ENCODE measurements around the gene RTN4. TPM values are rescaled to one million over a fixed set of nuclear protein-coding genes. Genes with fewer than 3 reads are reported as not detected.

RTN4 gene
- total and polyA plus RNA-seq, 8 donors, result 181 to 373 (median 200) TPM

DNA sequence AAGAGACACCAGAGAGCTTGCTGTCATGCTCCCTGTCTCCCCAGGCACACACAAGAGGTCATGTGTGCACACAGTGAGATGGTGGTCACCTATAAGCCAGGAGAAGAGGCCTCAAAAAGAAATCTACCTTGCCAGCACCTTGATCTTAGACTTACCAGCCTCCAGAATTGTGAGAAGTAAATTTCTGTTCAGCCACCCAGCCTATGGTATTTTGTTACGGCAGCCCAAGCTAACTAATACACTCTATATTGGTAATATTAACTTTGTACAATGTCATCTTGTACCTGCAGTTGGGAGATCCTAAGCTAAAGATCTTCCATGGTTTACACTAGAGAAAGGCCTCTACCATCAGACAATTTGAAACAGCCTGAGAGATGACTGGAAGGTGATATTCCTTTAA is 21.2 kb downstream of the RTN4 start:
- intact Hi-C loops (cut with DNase I), result no loop called here
- Histone ChIP-seq H3K27ac (no peak overlapping the region), H3K4me1 (peaks cover 12 to 98% of the 10 kb centered on the region in 2 donors), H3K36me3 (no peaks in the 10 kb centered on the region), H3K27me3 (no peaks in the 10 kb centered on the region), H3K4me3 (no peak overlapping the region), H3K9me3 (no peaks in the 10 kb centered on the region)
- DNase-seq, result no peak
- TF ChIP-seq, protein P1, sequence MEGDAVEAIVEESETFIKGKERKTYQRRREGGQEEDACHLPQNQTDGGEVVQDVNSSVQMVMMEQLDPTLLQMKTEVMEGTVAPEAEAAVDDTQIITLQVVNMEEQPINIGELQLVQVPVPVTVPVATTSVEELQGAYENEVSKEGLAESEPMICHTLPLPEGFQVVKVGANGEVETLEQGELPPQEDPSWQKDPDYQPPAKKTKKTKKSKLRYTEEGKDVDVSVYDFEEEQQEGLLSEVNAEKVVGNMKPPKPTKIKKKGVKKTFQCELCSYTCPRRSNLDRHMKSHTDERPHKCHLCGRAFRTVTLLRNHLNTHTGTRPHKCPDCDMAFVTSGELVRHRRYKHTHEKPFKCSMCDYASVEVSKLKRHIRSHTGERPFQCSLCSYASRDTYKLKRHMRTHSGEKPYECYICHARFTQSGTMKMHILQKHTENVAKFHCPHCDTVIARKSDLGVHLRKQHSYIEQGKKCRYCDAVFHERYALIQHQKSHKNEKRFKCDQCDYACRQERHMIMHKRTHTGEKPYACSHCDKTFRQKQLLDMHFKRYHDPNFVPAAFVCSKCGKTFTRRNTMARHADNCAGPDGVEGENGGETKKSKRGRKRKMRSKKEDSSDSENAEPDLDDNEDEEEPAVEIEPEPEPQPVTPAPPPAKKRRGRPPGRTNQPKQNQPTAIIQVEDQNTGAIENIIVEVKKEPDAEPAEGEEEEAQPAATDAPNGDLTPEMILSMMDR (IDR thresholded peaks at IDR 0.05), result no peak
- ATAC-seq, result no peak

DNA sequence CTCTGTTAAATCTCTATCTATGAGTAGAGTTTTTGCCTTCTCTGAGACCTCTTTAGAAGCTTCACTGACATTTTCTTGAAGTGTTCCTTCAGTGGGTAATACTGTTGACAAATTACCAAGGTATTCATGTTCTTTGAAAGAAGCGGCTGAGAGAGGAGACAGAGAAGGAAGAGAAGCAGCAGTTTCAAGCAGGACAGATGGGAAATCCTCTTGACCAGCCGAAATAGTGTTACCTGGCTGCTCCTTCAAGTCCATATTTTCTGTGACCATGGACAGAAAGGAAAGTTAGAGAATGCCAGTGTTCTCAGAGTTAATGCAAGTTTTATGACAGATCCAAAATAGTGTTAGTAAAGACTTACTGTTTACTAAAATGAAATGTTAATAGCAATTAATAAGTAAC is 23.0 kb downstream of the RTN4 start:
- peaks cover 12 to 96% of the 10 kb centered on the region in 2 donors for H3K4me1 ChIP-seq
- H3K27ac ChIP-seq, result peak overlapping the region in 1 of 2 donors; percentile 25
- no peak for ATAC-seq

DNA sequence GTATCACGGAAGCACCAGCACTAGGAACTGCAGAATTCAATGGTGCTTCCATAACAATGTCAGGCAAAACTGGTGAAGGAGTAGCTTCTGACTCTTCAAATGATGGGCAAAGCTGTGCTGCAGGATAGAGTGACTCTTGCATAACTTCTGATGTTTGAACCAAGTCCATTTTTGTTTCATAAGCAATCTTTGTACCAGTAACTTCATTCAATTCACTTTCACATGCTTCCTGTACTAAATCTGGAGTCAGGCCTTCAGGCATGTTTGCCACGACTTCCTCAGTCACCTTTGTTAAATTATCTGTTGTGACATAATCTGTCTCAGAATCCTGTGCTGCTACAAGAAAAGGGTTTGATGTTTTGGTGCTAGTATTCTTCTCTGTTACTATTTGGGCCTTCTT is 24.0 kb downstream of the RTN4 start:
- Histone ChIP-seq H3K36me3 (no peaks in the 10 kb centered on the region), H3K9me3 (no peaks in the 10 kb centered on the region), H3K4me3 (no peak overlapping the region), H3K27ac (peak overlapping the region in 1 of 2 donors; percentile 48), H3K4me1 (peaks cover 12 to 97% of the 10 kb centered on the region in 2 donors), H3K27me3 (no peaks in the 10 kb centered on the region)
- no peak for ATAC-seq
- TF ChIP-seq, protein P1 (IDR thresholded peaks at IDR 0.05), result no peak
- DNase-seq, result no peak
- intact Hi-C loops (cut with DNase I), result no loop called here

More for the DNA sequence above, 23.0 kb downstream of the RTN4 start:
- Histone ChIP-seq H3K27me3 (no peaks in the 10 kb centered on the region), H3K9me3 (no peaks in the 10 kb centered on the region), H3K4me3 (no peak overlapping the region), H3K36me3 (no peaks in the 10 kb centered on the region)
- TF ChIP-seq, protein P1 (IDR thresholded peaks at IDR 0.05), result no peak
- DNase-seq, result no peak
- intact Hi-C loops (cut with DNase I), result no loop called here

DNA sequence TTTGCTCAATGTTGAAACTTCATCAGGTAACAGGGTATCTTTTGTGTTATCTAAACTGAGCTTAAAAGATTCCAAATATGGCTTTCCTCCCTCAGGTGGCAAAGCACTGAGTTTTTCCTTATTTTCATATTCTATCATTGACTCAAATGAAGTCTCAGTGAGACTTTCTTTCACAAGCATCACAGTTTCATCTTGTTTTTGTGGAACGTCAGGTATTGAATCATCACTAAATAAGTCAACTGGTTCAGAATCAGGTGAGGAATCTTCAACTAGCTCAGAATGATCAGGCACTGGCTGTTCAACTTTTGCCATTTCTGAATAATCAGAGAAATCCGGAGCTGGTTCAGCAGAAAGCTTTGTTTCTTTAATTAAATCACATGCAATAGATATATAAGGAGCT is 24.6 kb downstream of the RTN4 start:
- H3K9me3 ChIP-seq, result no peaks in the 10 kb centered on the region
- H3K27ac ChIP-seq, result peak overlapping the region in 1 of 2 donors; percentile 25
- no peak for ATAC-seq
- no peak overlapping the region for H3K4me3 ChIP-seq
- intact Hi-C loops (cut with DNase I), result no loop called here
- peaks cover 12 to 97% of the 10 kb centered on the region in 2 donors for H3K4me1 ChIP-seq
- no peak for DNase-seq
- no peaks in the 10 kb centered on the region for H3K27me3 ChIP-seq
- TF ChIP-seq, protein P1 (IDR thresholded peaks at IDR 0.05), result no peak
- H3K36me3 ChIP-seq, result no peaks in the 10 kb centered on the region

DNA sequence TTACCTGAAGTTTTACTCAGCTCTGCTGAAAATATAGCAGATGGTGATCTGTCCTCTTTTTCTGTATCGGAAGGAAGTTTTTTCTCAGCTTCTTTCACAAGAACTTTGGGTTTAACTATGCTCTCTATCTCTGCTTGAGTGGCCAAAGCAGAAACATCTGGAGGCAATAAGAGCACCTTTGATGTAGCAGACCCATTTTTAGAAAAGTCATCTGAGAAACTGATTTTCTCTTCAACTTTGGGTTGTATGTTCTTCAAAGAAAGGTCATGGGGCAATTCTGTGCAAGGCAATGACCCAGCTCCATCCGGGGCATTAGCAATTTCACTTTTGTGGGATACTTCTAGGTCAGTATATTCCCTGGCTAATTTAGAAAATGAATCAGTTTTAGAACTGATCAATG is 25.2 kb downstream of the RTN4 start:
- Histone ChIP-seq H3K36me3 (no peaks in the 10 kb centered on the region), H3K9me3 (no peaks in the 10 kb centered on the region), H3K27ac (no peak overlapping the region), H3K4me3 (no peak overlapping the region), H3K4me1 (peaks cover 12 to 97% of the 10 kb centered on the region in 2 donors), H3K27me3 (no peaks in the 10 kb centered on the region)
- ATAC-seq, result no peak
- DNase-seq, result no peak
- TF ChIP-seq, protein P1 (IDR thresholded peaks at IDR 0.05), result no peak
- intact Hi-C loops (cut with DNase I), result no loop called here

Data from left lung (tissue), 10 donors.